Activated CD4-positive, alpha-beta T cell treated with anti-CD3 and anti-CD28 coated beads, Interleukin-2, amount 50 U/mL, for 16 hours (primary cell): ENCODE results near the gene CBS.
"Not testable (repeated sequence)": the region's sequence is repeated elsewhere in the genome, so short reads cannot be mapped to it uniquely, and the experiment has no call there.

ENCODE experiments used
- DNase-seq: peaks from one replicate; pipeline ENCODE4 v3.0.0-alpha.2; 2020

Gene CBS

DNA sequence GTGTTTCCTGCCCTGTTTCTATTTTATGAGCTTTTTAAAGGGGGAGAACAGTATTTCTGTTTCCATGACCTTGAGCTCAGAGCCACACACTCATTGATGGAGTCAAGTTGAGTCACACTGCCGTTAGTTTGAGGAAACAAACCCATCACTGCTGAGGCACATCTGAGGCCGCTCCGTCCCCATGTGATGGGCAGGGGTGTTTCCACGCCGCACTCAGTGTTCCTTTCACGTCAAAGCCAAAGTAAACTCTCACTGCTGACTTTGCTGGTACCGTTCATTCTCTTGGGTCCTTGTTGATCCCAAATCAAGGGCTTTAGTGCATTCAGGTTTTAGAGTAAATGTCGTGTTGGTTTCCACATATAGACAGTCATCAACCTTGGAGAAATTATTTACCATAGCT is 52.5 kb downstream of the CBS start:
- no peak for DNase-seq

DNA sequence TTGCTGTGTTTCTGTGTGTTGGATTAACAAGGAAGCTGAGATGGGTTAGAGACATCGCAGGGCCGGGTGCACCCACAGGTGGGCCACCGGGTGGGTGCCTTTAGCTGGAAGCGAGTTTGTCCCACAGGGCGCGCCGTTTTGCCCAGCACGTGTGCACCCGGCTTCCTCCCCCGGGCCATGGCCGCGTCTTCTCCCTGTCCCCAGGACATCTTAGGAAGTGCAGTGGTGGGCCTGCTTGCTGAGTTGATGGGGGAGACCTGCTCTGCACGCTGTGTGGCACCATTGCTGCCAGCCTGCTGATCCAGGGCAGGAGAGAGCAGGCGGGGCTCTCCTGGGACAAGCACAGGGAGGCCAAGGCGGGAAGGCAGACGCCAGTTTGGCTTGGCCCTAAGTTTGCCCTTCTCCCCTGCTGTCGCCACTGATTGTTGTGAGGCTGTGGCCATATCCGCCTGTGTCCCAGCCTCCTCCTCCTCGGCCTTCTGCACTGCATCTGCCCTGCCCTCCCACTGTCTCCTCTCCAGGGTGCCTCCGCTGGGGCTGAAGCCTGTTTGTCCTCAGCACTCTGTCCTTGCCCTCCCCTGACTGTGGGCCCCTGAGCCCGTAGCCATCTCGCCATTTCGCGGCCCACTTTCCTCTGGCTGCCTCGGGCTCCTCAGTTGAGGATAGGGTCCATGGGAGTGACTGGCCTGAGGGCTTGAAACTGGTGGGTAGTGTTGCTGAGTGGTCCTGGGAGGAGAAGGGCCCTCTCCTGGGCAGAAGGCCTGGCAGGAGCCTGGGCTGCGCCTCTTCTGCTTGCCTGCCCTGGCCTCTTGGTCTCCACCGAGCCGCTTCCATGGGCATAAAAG is 53.7 kb downstream of the CBS start:
- DNase-seq = no peak

DNA sequence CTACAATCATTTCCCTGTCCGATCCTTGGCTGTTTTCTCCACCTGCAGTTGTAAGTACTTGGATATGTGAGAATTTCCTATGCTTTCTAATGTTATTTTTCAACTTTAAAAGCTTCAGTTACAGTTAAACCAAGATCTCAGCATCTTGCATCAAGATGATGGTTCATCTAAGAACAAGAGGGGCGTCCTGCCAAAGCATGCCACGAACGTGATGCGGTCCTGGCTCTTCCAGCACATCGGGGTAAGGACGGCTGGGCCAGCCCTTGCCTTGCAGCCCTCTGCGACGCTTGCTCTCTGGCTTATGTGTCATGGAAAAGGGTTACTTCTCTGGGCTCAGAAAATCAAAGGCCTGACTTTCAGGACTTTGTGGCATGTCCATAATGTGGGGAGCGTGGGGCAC is 54.4 kb downstream of the CBS start:
- no peak for DNase-seq

DNA sequence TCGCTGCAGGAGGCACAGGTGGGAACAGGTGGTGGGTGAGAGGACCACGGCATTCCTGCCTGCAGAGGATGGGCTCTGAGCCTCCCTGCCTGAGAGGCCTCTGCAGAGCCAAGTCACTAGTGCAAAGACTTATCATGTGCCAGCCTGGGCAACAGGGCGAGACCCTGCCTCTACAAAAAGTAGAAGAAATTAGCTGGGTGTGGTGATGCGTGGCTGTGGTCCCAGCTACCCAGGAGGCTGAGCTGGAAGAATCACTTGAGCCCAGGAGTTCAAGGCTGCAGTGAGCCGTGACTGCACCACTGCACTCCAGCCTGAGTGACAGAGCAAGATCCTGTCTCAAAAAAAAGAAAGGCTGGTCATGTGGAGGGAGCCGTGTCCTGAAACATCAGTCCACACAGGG is 54.9 kb downstream of the CBS start:
- DNase-seq = no peak

DNA sequence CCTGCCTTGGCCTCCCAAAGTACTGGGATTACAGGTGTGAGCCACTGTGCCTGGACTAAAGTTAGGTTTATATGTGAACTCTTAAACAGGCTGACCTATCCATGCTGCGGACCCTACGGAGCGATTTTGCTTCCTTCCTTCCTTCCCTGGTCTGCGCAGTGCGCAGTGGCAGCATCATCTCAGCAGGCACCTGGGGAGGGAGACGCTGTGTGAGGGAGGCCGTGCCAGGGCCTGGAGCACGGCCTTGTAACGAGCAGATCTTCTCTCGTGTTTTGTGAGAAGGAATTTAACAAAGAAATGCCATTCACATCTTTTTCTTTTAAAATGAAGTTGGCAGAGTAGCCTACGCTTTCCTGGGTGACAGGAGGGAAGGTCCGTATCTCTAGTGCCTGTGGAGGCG is 55.5 kb downstream of the CBS start:
- no peak for DNase-seq

DNA sequence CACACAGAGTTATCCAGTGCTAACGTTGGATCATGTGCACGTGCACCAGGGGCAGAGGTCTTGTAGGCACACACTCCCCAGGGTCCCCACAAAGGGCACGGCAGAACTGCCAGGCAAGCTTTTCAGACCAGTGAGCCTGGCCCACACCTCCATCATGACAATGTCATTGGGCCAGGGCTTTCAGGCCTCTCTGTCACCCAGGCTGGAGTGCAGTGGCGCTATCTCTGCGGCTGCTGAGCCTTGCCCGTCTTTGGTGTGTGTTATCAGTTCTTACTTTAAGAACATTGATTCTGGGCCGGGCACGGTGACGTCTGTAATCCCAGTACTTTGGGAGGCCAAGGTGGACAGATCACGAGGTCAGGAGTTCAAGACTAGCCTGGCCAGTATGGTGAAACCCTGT is 57.1 kb downstream of the CBS start:
- no peak for DNase-seq

DNA sequence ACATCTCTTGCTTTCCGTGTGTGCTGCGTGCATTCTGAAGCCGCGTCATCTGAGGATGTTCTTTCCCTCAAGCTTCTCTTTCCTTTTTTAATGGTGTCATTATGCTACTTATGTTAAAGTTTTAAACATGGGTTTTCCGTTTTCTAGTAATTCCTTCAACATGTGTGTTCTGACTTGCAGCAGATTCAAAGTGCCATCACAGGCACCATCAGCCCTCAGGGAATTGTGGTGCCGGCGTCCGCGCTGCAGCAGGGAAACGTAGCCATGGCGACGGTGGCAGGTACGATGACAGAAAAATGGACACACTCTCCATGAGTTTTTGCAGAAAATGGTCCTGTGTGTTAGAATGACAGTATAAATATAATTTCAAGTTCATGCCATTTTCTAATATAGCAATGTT is 58.9 kb downstream of the CBS start:
- DNase-seq = no peak

DNA sequence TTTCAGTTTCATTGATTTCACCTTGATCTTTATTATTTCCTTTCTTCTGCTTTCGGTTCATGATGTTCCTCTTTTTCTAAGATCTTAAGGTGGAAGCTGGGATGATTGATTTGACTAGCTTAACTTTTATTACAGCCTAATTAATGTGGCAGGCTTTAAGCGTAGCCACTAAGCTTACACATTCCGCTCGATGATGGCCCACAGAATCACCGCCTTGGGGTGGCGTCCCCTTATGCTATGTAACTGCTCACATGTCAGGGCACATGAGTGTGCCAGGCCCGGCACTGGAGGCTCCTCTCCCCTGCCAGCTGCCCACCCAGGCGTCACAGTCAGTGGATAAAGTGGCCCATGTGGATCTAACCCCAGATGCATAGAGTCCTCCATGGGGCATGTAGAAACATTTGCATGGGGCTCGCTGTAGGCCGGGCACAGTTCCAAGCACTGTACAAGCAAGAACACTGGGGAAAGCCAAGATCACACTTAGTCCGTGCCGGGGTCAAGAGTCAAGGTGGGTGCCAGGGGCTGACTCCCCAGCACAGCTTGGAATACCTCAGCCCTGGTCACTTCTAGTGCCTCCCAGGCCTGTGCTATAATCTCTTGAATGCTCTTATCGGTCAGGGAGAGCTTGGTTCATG is 59.6 kb downstream of the CBS start:
- DNase-seq = no peak

DNA sequence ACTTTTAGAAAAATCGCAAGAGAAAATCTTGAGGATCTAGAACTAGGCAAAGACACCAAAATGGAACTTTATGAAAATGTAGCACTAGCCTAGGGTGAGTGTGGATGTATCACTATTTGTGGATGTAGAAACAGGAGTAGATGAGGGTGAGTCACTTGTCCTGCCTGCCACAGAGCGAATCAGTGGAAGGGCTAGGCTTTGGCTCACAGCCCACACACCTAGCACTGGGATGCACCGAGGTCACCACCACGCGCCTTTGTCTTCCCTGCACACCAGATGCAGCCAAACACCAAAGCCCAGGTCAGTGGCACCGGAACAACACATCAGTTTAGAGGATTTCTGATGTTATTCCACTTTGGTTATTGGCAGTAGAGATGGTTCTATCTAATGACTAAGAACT is 63.0 kb downstream of the CBS start:
- no peak for DNase-seq

DNA sequence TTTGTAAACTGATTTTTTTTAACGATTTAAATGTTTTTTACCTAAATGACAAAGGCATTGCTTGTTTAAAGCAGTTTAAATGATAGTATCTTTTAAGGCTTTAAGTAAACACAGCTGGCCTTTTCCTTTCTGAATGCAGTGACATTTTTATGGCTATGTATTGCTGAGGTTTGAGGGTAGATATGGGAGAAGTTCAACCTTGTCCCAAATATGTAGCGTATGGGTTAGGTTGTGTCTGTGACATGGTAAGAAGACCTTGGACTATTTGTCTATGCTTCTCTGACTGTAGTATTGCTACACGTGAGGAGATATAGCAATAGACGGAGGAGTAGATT is 68.8 kb downstream of the CBS start:
- no peak for DNase-seq

DNA sequence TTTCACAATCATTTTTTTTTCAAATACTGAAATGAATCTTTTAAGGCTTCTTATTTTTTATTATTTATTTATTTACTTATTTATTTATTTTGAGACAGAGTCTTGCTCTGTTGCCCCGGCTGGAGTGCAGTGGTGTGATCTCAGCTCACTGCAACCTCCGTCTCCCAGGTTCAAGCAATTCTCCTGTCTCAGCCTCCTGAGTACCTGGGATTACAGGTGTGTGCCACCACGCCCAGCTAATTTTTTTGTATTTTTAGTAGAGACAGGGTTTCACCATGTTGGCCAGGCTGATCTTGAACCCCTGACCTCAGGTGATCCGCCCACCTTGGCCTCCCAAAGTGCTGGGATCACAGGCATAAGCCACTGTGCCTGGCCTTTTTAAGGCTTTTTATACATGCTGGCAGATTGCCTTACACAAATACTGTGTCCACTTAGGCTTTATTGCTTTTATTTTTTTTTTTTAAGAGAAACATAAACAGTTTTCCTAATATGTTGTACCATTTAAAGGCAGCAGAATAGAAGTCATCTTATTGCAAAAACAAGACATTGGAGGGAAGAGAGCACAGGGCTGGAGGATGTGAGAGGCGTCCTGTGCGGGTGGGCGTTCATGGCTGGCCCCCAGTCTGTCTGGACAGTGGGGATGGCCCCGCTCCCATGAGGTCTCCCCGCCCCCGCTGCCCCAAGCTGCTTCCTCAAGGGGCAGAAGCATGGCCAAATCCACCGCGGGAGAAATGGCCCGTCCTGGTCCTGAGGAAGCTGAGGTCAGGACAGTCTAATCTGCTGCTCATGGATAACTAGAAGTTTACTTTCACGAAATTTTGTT is 69.4 kb downstream of the CBS start:
- DNase-seq = not testable (repeated sequence)

DNA sequence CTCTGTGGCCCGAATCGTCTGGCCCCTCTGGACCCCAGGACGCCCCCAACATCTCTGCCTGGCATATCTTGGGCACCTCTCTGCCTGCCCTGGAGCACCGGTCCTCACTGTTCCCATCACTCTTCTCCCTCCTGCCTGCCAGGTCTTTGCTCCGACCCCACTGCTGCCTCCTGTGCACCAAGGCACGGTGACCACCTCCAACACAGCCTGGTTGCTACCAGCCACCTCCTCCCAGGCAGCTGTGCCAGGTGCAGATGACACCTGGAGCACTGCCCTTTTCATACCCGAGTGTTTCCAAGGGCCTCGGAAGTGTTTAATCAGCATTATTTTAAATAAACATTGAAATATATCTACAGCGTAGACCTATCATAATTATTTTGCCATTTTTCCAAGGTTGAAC is 70.0 kb downstream of the CBS start:
- no peak for DNase-seq

DNA sequence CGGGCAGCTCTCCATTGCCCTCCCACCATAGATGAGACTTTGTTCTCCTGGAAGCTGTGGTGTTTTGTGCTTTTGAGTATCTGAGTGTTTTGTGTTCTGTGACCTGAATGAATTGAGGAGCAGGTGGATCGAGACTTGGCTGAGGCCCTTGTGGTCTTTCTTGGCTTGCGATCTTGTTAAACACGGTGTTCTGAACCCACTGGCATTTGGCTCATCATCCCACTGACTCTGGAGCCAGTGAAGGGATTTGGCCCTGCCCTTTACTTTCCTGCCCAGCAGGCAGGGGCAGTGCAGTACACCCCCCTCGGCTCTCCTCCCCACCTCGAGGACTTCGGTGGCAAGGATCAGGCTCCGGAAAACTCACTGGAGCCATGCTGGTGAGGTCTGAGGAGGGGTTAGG is 70.7 kb downstream of the CBS start:
- no peak for DNase-seq
